ENCODE measurements around the gene SPTBN1. TPM values are rescaled to one million over a fixed set of nuclear protein-coding genes. Genes with fewer than 3 reads are reported as not detected.

SPTBN1 gene
- total and polyA plus RNA-seq, 2 experiments from 2014 or later = 122 to 341 TPM

- peaks cover 11% of the 10 kb centered on the region for H3K36me3 ChIP-seq (replicated peaks; ENCODE audit: insufficient read depth, low read depth)
- WGBS (ENCODE audit: low lambda C conversion rate, missing lambda C conversion rate) = 59% methylated on average over 8 of the region's 8 CpGs
Observed at GRCh38 chr2:54640834-54641540, 184.9 kb downstream of the SPTBN1 start.

GRCh38 chr2:54641988-54642387, 185.9 kb downstream of the SPTBN1 start:
- Histone ChIP-seq H4K20me1 (ENCODE audit: insufficient read depth, poor library complexity, severe bottlenecking) (peaks cover 12% of the 10 kb centered on the region), H3K27me3 (no peaks in the 10 kb centered on the region), H3K4me1 (ENCODE audit: insufficient read depth) (peaks cover 28% of the 10 kb centered on the region), H3K4me2 (no peak overlapping the region), H3K27ac (peak overlapping the region; percentile 13), H3K36me3 (replicated peaks; ENCODE audit: insufficient read depth, low read depth) (peaks cover 11% of the 10 kb centered on the region), H3K79me2 (peaks cover 83% of the 10 kb centered on the region), H3K9me2 (replicated peaks; ENCODE audit: insufficient read depth) (no peaks in the 10 kb centered on the region), H3K9me3 (ENCODE audit: low read depth) (no peaks in the 10 kb centered on the region), H3K4me3 (no peak overlapping the region), H2AFZ (no peak overlapping the region)
- TF ChIP-seq EZH2 (IDR thresholded peaks at IDR 0.05; ENCODE audit: borderline replicate concordance) (no peak), EZH2phosphoT487 (IDR thresholded peaks at IDR 0.05; ENCODE audit: low read depth, severe bottlenecking, unreplicated experiment) (no peak), CTCF (IDR thresholded peaks at IDR 0.05; ENCODE audit: poor library complexity) (no peak)
- WGBS (ENCODE audit: low lambda C conversion rate, missing lambda C conversion rate) = 80% methylated on average over 8 of the region's 8 CpGs
- DNase-seq (ENCODE audit: low spot score) = no peak

More at GRCh38 chr2:54640834-54641540, 184.9 kb downstream of the SPTBN1 start:
- H3K27ac ChIP-seq = peak overlapping the region; percentile 78
- H3K4me1 ChIP-seq (ENCODE audit: insufficient read depth) = peaks cover 28% of the 10 kb centered on the region
- no peak for DNase-seq (ENCODE audit: low spot score)
- H3K9me3 ChIP-seq (ENCODE audit: low read depth) = no peaks in the 10 kb centered on the region
- H3K79me2 ChIP-seq = peaks cover 86% of the 10 kb centered on the region
- no peaks in the 10 kb centered on the region for H3K27me3 ChIP-seq
- H2AFZ ChIP-seq = no peak overlapping the region
- H3K4me3 ChIP-seq = no peak overlapping the region
- no peak for TF ChIP-seq EZH2 (IDR thresholded peaks at IDR 0.05; ENCODE audit: borderline replicate concordance)
- no peak for TF ChIP-seq EZH2phosphoT487 (IDR thresholded peaks at IDR 0.05; ENCODE audit: low read depth, severe bottlenecking, unreplicated experiment)
- TF ChIP-seq CTCF (IDR thresholded peaks at IDR 0.05; ENCODE audit: poor library complexity) = no peak
- peaks cover 14% of the 10 kb centered on the region for H4K20me1 ChIP-seq (ENCODE audit: insufficient read depth, poor library complexity, severe bottlenecking)
- H3K4me2 ChIP-seq = no peak overlapping the region
- H3K9me2 ChIP-seq (replicated peaks; ENCODE audit: insufficient read depth) = no peaks in the 10 kb centered on the region

- no peak overlapping the region for H3K27ac ChIP-seq
- WGBS (ENCODE audit: low lambda C conversion rate, missing lambda C conversion rate) = 81% methylated on average over 11 of the region's 11 CpGs
- H3K36me3 ChIP-seq (replicated peaks; ENCODE audit: insufficient read depth, low read depth) = peaks cover 11% of the 10 kb centered on the region
Observed at GRCh38 chr2:54642677-54643430, 186.7 kb downstream of the SPTBN1 start.

More at GRCh38 chr2:54642677-54643430, 186.7 kb downstream of the SPTBN1 start:
- peaks cover 28% of the 10 kb centered on the region for H3K4me1 ChIP-seq (ENCODE audit: insufficient read depth)
- H2AFZ ChIP-seq = no peak overlapping the region
- H3K27me3 ChIP-seq = no peaks in the 10 kb centered on the region
- no peak for DNase-seq (ENCODE audit: low spot score)
- H3K4me3 ChIP-seq = no peak overlapping the region
- H3K9me2 ChIP-seq (replicated peaks; ENCODE audit: insufficient read depth) = no peaks in the 10 kb centered on the region
- peaks cover 76% of the 10 kb centered on the region for H3K79me2 ChIP-seq
- no peak for TF ChIP-seq EZH2phosphoT487 (IDR thresholded peaks at IDR 0.05; ENCODE audit: low read depth, severe bottlenecking, unreplicated experiment)
- no peak for TF ChIP-seq EZH2 (IDR thresholded peaks at IDR 0.05; ENCODE audit: borderline replicate concordance)
- no peak for TF ChIP-seq CTCF (IDR thresholded peaks at IDR 0.05; ENCODE audit: poor library complexity)
- H4K20me1 ChIP-seq (ENCODE audit: insufficient read depth, poor library complexity, severe bottlenecking) = peaks cover 12% of the 10 kb centered on the region
- H3K4me2 ChIP-seq = no peak overlapping the region
- no peaks in the 10 kb centered on the region for H3K9me3 ChIP-seq (ENCODE audit: low read depth)
